Measurements from ENCODE around the gene NFATC1.

The NFATC1 gene

DNA sequence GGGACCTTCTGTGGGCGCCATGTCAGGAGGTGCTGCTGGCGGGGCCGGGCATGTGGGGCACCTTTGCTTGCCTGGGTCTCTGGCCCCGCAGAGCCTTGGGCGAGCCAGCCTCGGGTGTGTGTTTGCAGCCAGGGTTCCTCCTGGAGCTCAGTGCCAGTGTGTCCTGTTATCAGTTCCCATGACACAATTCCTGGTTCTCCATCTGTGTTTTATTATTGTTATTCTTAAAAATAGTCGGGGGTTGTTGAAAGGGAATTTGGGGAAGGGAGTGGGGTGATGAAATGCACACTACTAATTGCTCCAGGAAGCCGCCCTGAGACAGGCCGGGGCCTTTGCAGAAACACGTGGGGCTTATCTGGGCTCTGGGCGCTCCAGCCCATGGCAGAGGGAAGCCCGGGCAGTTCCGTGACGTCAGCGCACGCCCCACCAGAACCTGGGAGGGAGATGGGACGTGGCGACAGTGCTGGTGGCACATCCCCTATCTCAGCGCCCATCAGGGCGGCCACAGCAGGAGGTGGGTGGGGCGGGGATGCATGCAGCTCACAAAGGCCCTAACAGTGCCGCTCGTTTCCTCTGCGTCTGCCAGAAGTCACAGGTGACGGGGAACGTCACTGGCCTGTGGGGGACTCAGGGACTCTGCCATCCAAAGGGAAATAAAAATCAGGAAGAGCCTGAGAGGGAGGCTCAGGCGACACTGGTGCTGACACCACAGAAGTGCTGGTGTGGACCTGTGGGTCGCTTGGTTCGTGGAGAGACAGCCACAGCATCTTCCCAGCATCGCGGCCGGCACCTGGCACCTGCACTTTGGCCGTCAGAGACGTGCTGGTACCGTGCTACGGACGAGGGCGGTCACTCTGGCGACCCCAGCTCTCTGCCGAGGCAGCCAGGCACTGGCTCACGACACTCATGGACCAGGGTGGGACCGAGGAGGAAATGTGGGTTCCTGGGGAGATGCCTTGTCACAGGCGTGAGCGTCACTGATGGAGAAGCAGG lies 131.0 kb downstream of the NFATC1 start:
- no peak for DNase-seq

DNA sequence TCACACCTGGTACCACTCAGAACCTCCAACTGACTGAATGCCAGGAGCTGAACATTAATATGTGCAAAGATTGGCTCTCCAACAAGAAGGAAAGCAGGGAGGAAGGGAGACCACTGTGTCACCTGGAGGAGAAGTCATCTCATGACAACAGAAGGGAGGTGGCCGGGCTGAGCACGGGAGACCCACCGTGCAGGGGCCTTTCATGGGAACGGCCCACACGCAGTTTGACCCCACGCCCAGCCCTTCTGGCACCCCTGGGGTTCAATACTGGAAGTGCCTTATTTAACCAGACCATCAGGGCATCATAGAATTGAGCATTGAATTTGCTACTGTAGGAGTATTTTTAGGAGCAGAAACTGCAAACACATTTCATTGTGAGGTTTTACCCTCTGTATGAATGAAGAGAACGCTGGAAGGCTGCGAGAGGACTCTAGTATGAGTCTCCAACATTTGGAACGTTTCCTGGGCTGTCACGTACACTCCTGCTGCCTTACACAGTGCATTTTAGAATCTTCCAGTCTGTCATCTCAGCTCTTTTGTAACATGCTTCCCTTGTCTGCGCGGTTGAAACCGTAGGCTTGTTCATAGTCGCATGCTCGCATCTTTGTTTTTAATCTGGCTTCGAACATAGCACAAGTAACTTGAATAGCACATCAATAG lies 132.1 kb downstream of the NFATC1 start:
- DNase-seq, result no peak

DNA sequence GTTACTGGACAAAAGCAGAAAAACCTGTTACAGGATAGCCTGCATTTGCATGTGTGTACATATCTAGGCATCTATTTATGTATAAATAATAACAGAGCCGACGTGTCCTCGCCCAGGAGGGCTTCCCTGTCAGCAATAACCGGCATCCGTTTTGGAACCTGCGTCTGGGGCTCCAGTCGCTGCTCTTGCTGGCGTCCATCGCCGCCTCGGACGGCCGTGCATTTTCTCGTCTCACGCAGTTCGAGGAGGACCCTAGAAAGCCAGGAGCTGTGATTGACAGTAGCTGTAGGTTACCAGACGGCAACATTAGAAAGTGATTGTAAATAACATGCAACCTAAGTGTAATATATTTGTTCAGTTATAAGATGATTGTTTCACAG lies 132.6 kb downstream of the NFATC1 start:
- DNase-seq, result no peak

DNA sequence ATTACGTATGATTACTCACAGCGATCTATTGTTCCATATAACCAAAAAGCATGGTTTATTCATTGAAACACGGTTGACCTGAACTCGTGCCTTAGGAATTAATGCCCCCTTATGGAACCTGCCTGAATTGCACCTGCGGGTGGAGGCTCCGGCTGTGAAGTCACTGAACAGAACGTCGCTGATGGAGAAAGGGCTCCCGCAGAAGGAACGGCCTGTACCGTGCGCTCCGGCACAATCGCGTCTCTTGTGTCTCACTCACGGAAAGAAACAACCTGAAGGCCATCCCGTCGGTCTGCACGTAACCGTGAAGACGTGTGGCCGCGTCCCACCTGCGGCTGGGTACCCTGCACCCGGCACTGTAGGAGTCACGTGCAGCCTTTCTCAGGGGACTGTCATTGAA lies 133.1 kb downstream of the NFATC1 start:
- no peak for DNase-seq

- no peak for DNase-seq
Measured at GRCh38 chr18:79529296-79529695, 133.6 kb downstream of the NFATC1 start.

DNA sequence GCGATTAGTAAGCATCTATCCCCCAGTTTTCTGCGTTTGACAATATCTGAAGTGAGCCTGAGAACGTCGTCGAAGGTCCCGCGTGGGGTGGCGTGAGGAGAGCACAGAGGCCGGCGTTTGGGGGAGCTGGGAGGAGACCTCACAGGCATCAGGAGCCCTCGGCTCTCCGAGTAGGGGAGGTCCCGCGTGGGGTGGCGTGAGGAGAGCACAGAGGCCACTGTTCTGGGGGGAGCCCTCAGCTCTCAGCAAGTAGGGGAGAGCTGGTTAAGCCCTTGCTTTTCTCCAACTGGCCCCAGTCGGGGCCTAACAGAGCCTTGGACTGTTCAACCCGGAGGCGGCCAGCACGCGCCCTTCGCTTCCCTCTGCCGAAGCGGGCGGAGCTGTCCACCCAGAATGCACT lies 134.3 kb downstream of the NFATC1 start:
- no peak for DNase-seq

DNA sequence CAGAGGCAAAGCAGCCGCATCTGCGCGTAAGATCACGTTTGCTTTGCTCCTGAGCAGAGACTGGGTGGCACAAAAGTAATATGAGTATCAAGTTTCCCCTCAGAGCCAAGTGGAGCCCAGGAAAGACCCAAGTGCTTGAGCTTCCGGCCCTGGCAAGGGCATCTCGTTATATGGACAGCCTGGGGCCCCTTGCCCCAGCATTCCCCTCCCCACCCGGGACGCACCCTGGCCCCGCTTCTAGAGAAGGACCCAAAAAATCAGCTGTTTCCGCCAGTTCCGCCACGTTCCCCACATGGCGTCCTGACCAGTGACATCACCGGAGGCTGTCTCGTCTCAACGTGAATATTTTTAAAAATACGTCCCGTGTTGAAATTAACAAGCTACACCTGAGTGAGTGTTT lies 135.1 kb downstream of the NFATC1 start:
- no peak for DNase-seq

- no peak for DNase-seq
Measured at GRCh38 chr18:79531386-79531785, 135.7 kb downstream of the NFATC1 start.

- no peak for DNase-seq
Measured at GRCh38 chr18:79531926-79532312, 136.2 kb downstream of the NFATC1 start.

GRCh38 chr18:79532313-79533007 lies 136.7 kb downstream of the NFATC1 start:
- DNase-seq, result no peak

DNA sequence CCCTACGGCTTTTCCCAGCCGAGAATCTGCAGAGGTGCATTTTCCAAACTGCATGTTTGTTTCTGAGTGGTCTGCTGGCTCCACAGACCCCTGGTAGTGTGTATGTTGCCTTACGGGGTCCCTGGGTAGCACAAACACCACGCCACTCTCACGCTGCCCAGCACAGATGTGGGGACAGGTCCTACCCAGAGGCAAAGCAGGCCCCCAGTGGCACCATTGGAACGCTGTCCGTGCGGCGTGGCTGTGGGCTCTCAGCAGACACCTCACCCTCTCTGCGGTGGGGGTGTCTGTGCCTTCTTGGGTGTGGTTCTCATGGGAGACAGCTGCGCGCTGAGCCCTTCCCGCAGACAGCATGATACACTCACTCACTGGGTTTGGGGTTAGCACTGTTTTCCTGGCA lies 137.4 kb downstream of the NFATC1 start:
- DNase-seq, result no peak

DNA sequence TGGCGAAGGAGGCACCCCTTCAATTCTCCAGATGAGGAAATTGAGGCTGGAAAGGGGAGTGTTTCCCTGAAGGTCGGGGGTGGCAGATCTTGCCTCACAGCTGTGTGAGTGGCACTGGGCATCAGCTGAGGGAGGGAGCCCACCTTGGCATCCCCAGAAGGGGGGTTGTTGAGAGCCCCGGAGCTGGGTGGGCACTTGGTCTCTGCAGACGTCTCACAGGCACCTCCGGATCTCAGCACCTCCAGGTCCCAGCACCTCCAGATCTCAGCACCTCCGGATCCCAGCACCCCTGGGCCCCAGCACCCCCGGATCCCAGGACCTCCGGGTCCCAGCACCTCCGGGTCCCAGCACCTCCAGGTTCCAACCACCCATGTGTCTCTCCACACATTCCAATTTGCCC lies 137.9 kb downstream of the NFATC1 start:
- DNase-seq, result no peak

- DNase-seq, result no peak
Measured at GRCh38 chr18:79534356-79534755, 138.6 kb downstream of the NFATC1 start.

DNA sequence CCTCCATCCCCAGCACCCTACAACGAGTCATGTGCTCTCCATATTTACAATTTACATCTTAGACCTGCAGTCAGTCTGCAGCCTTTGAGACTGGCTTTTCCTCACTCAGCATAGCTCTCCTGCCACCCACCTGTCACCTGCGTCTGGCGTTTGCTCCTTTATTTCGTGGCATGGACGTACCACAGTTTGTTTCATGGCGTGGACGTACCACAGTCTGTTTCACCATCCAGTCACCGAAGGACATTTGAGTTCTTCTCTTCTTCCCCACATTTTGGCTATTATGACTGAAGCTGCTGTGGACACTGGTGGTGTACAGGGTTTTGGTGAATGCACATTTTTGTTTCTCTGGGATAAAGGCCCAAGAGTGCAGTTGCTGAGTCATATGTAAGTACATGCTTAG lies 142.0 kb downstream of the NFATC1 start:
- no peak for DNase-seq

GRCh38 chr18:79538635-79539034 lies 142.9 kb downstream of the NFATC1 start:
- no peak for DNase-seq

DNA sequence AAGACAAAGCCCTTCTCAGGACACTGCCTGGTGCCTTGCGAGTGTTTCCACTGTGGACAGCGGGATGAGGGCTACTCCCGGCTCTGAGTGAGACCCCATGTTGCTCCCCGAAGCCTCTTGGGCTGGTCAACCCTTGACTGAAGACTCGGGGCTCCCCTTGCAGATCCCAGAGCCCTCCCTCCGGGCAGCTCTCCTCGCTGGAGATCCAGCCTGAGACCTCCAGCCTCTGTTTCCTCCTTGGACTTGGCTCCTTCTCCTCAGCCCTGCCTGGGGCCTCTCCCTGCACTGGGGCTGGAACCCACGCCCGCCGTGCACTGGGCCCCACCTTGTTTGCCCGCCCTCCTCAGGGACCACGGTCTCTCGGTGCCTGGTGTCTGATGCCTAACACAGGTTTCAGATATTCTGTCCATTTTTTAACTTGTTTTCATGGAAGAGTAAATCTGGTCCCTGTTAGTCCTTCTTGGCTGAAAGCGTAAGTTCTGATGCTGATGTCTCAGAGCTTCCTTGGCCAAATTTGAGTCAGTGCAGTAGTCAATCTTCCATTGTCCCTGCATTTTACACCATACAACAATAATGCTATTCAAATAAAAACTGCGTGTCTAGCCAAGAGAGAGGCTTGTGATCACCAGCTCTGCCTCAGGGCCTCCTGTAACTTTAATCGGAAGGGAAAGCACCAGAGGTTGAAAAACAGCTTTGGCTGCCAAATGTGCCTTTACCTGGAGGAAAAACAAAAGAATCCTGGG lies 144.6 kb downstream of the NFATC1 start:
- DNase-seq, result no peak

DNA sequence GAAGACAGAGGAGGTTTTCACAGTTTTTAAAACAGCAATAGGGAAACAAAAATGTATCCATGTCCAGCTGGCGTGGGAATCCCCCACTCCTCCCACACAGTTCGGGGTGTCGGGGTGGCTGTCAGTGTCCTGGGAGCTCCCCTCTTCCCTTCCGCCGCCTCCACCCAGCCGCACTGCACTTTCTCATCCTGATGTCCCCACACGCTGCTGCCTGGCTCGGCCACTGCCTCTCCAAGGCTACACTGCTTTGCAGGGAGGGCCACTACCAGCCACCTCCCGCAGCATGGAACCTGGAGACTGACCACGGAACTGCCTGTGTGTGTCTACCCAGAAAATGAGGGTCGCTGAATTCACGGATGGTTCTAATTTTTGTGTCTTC lies 145.2 kb downstream of the NFATC1 start:
- no peak for DNase-seq

- DNase-seq, result no peak
Measured at GRCh38 chr18:79542213-79542612, 146.5 kb downstream of the NFATC1 start.

DNA sequence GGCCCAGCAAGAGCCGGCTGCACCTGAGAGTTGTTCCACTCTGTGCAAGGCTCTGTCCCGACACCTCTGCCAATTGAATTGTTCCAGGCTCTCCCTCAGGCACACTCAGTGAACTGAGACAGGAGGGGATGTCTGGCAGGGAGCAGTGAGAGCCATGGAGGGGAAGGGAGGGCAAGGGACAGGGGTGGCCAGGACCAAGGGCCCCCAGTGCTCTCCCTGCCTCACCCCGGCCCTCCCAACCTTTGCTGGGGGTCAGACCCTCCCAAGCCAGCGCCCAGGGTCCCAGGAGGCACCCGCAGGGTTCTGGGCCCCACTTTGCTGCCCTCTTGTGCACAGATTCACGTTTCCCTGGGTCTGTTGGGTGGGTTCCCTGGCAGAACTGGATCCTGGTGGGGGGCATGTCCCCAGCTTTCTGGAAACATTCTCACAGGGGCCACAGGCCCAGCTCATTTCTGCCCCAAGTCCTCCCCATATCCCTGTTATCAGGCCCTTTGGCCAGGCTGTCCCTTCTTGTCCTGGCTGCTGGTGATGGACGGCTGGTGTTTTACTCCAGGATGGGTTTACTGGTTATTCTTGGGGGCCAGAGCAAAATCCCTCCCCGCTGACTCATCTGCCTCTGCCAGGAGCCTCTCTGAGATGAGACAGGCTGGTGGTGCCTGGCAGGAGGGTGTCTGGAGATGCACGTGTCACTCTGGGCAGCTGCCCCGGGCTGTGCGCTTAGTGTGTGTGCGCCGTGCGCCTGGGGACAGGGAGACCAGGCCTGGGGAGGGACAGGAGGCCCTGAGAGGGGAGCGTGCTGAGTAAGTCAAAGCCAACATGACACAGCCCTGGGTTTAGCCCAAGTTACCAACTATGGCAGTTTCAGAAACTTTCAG lies 147.4 kb downstream of the NFATC1 start:
- no peak for DNase-seq

- DNase-seq, result no peak
Measured at GRCh38 chr18:79543861-79544385, 148.2 kb downstream of the NFATC1 start.

DNA sequence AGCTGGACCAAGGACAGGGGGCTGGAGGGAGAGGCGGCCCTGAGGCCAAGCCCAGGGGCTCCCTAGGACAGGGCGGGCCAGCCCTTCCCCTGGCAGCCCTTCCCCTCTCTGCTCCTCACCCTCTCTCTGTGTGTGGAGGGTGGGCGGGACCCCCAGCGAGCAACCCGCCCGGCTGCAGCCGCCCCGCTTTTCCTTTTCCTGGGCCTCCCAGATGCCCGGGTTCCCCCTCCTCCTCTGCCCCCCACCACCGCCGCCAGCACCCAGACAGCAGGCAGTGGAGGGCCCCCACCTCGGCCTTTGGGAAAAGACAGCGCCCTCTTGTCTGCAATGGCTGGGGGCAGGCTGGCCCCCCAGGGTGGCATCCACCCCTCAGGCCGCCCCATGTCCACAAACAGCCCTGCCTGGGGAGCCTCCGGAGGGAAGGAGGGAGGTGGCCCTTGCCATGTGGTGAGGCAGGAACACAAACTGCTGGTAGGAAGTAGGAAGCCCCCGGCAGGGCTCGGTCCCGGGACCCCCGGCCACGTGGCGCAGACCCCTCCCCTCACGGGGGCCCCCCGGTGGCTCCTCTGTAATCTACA lies 148.7 kb downstream of the NFATC1 start:
- no peak for DNase-seq
